Measurements from ENCODE around the gene CCDC60. TPM values are rescaled to one million over a fixed set of nuclear protein-coding genes. Genes with fewer than 3 reads are reported as not detected.

Gene CCDC60
- total RNA-seq, 1 donor from 2014 or later: 3.8 TPM

- H3K27me3 Mint-ChIP-seq (ENCODE audit: unreplicated experiment): peaks cover 9% of the 10 kb centered on the region
- H3K27ac Mint-ChIP-seq (ENCODE audit: unreplicated experiment): no peak overlapping the region
- H3K36me3 Mint-ChIP-seq (ENCODE audit: unreplicated experiment): no peaks in the 10 kb centered on the region
- DNase-seq: no peak
- no peak overlapping the region for H3K4me3 Mint-ChIP-seq (ENCODE audit: unreplicated experiment)
- H3K4me1 Mint-ChIP-seq (ENCODE audit: low read depth, unreplicated experiment): peaks cover 13% of the 10 kb centered on the region
- no peak for TF ChIP-seq CTCF (IDR thresholded peaks at IDR 0.05; ENCODE audit: partially characterized antibody, unreplicated experiment)
- peaks cover 2% of the 10 kb centered on the region for H3K9me3 Mint-ChIP-seq (ENCODE audit: unreplicated experiment)
Measured at GRCh38 chr12:119319638-119320037, 14.9 kb upstream of the CCDC60 start.

GRCh38 chr12:119320678-119321077, 13.9 kb upstream of the CCDC60 start:
- Mint-ChIP-seq H3K36me3 (ENCODE audit: unreplicated experiment) (no peaks in the 10 kb centered on the region), H3K4me1 (ENCODE audit: low read depth, unreplicated experiment) (peaks cover 13% of the 10 kb centered on the region), H3K27ac (ENCODE audit: unreplicated experiment) (no peak overlapping the region), H3K4me3 (ENCODE audit: unreplicated experiment) (no peak overlapping the region), H3K27me3 (ENCODE audit: unreplicated experiment) (peaks cover 8% of the 10 kb centered on the region), H3K9me3 (ENCODE audit: unreplicated experiment) (peaks cover 2% of the 10 kb centered on the region)
- DNase-seq: no peak
- no peak for TF ChIP-seq CTCF (IDR thresholded peaks at IDR 0.05; ENCODE audit: partially characterized antibody, unreplicated experiment)

GRCh38 chr12:119322301-119322723, 12.2 kb upstream of the CCDC60 start:
- H3K4me1 Mint-ChIP-seq (ENCODE audit: low read depth, unreplicated experiment): peaks cover 13% of the 10 kb centered on the region
- H3K27ac Mint-ChIP-seq (ENCODE audit: unreplicated experiment): no peak overlapping the region
- H3K36me3 Mint-ChIP-seq (ENCODE audit: unreplicated experiment): no peaks in the 10 kb centered on the region
- TF ChIP-seq CTCF (IDR thresholded peaks at IDR 0.05; ENCODE audit: partially characterized antibody, unreplicated experiment): no peak
- DNase-seq: no peak
- no peak overlapping the region for H3K4me3 Mint-ChIP-seq (ENCODE audit: unreplicated experiment)
- H3K9me3 Mint-ChIP-seq (ENCODE audit: unreplicated experiment): peaks cover 2% of the 10 kb centered on the region
- H3K27me3 Mint-ChIP-seq (ENCODE audit: unreplicated experiment): peaks cover 8% of the 10 kb centered on the region

GRCh38 chr12:119325813-119326212, 8.7 kb upstream of the CCDC60 start:
- Mint-ChIP-seq H3K4me3 (ENCODE audit: unreplicated experiment) (no peak overlapping the region), H3K9me3 (ENCODE audit: unreplicated experiment) (peaks cover 2% of the 10 kb centered on the region), H3K36me3 (ENCODE audit: unreplicated experiment) (no peaks in the 10 kb centered on the region), H3K27me3 (ENCODE audit: unreplicated experiment) (peaks cover 3% of the 10 kb centered on the region), H3K27ac (ENCODE audit: unreplicated experiment) (no peak overlapping the region), H3K4me1 (ENCODE audit: low read depth, unreplicated experiment) (peaks cover under 1% of the 10 kb centered on the region)
- no peak for DNase-seq
- no peak for TF ChIP-seq CTCF (IDR thresholded peaks at IDR 0.05; ENCODE audit: partially characterized antibody, unreplicated experiment)

- no peaks in the 10 kb centered on the region for H3K36me3 Mint-ChIP-seq (ENCODE audit: unreplicated experiment)
- no peak for TF ChIP-seq CTCF (IDR thresholded peaks at IDR 0.05; ENCODE audit: partially characterized antibody, unreplicated experiment)
- peaks cover 2% of the 10 kb centered on the region for H3K27me3 Mint-ChIP-seq (ENCODE audit: unreplicated experiment)
- H3K4me1 Mint-ChIP-seq (ENCODE audit: low read depth, unreplicated experiment): no peaks in the 10 kb centered on the region
- no peak for DNase-seq
- no peak overlapping the region for H3K4me3 Mint-ChIP-seq (ENCODE audit: unreplicated experiment)
- no peak overlapping the region for H3K27ac Mint-ChIP-seq (ENCODE audit: unreplicated experiment)
- H3K9me3 Mint-ChIP-seq (ENCODE audit: unreplicated experiment): peaks cover 2% of the 10 kb centered on the region
Measured at GRCh38 chr12:119326341-119326740, 8.2 kb upstream of the CCDC60 start.

Data from glutamatergic neuron (in vitro differentiated cells).